GM23338 (cell line): Measurements from ENCODE around the gene GPT2. TPM values are rescaled to one million over a fixed set of nuclear protein-coding genes. Genes with fewer than 3 reads are reported as not detected.

Source experiments
- ATAC-seq: fragments of 200-7000 bp; cut with Tn5 transposase; 3 replicates; pipeline ENCODE4 v1.9.1; 2020
- DNase-seq: peaks from one replicate; pipeline ENCODE4 v3.0.0-alpha.2; 2015; ENCODE audit warnings: low spot score
- H2AFZ ChIP-seq: fragments of 200-600 bp; sonication (generic); 2 replicates; pipeline ENCODE4 v1.8.0; 2016; ENCODE audit warnings: antibody characterized with exemption, mild to moderate bottlenecking, moderate library complexity
- H3F3A ChIP-seq: fragments of 200-600 bp; sonication (generic); replicated peaks from 2 replicates; pipeline ENCODE4 v1.8.0; 2017; ENCODE audit warnings: antibody characterized with exemption, mixed run types, low read depth
- H3K27ac ChIP-seq: fragments of 200-600 bp; sonication (generic); 2 replicates; pipeline ENCODE4 v1.6.1; 2016; ENCODE audit warnings: low read depth
- H3K27me3 ChIP-seq: fragments of 200-600 bp; sonication (generic); 2 replicates; pipeline ENCODE4 v1.8.0; 2016; ENCODE audit warnings: mild to moderate bottlenecking, mixed run types, moderate library complexity; ENCODE audit not compliant: insufficient read depth
- H3K36me3 ChIP-seq: fragments of 200-600 bp; sonication (generic); 2 replicates; pipeline ENCODE4 v1.8.0; 2016; ENCODE audit warnings: mild to moderate bottlenecking; ENCODE audit not compliant: insufficient read depth
- H3K4me1 ChIP-seq: fragments of 200-600 bp; sonication (generic); 2 replicates; pipeline ENCODE4 v1.8.0; 2016; ENCODE audit warnings: mild to moderate bottlenecking, moderate library complexity; ENCODE audit not compliant: insufficient read depth
- H3K4me2 ChIP-seq: fragments of 200-600 bp; sonication (generic); 2 replicates; pipeline ENCODE4 v1.7.1; 2017; ENCODE audit warnings: mixed run types
- H3K4me3 ChIP-seq: fragments of 200-600 bp; sonication (generic); 2 replicates; pipeline ENCODE4 v1.6.1; 2016; ENCODE audit warnings: mixed run types
- H3K79me2 ChIP-seq: fragments of 200-600 bp; sonication (generic); replicated peaks from 2 replicates; pipeline ENCODE4 v1.8.0; 2017; ENCODE audit warnings: mild to moderate bottlenecking; ENCODE audit not compliant: insufficient read depth
- H3K9me2 ChIP-seq: fragments of 200-600 bp; sonication (generic); 2 replicates; pipeline ENCODE4 v1.8.0; 2017; ENCODE audit not compliant: insufficient read depth
- H4K20me1 ChIP-seq: fragments of 200-600 bp; sonication (generic); replicated peaks from 2 replicates; pipeline ENCODE4 v1.8.0; 2017; ENCODE audit warnings: mild to moderate bottlenecking; ENCODE audit not compliant: insufficient read depth
- H3K27ac Mint-ChIP-seq: 2 replicates; pipeline ENCODE4 v1.8.0; 2020; ENCODE audit warnings: inconsistent platforms, mild to moderate bottlenecking, moderate library complexity, mixed read lengths
- H3K27me3 Mint-ChIP-seq: 3 replicates; pipeline ENCODE4 v1.8.0; 2022; ENCODE audit warnings: low read depth, mild to moderate bottlenecking, moderate library complexity, mixed read lengths, inconsistent platforms; ENCODE audit not compliant: insufficient read depth, poor library complexity
- H3K36me3 Mint-ChIP-seq: 3 replicates; pipeline ENCODE4 v1.8.0; 2021; ENCODE audit warnings: low read depth, mild to moderate bottlenecking, inconsistent platforms, moderate library complexity, mixed read lengths
- H3K4me1 Mint-ChIP-seq: 3 replicates; pipeline ENCODE4 v1.8.0; 2020; ENCODE audit warnings: mild to moderate bottlenecking, inconsistent platforms, mixed read lengths
- H3K4me3 Mint-ChIP-seq: 3 replicates; pipeline ENCODE4 v1.8.0; 2021; ENCODE audit warnings: moderate library complexity, mild to moderate bottlenecking, inconsistent platforms, mixed read lengths
- H3K9me3 Mint-ChIP-seq: 3 replicates; pipeline ENCODE4 v1.8.0; 2020; ENCODE audit warnings: moderate library complexity, mild to moderate bottlenecking, inconsistent platforms, mixed read lengths
- CREB1 ChIP-seq: fragments of 250-450 bp; sonication (Bioruptor Pico); IDR thresholded peaks from 2 replicates; pipeline ENCODE4 v1.5.0; 2020; ENCODE audit warnings: low read depth, mild to moderate bottlenecking, moderate library complexity
- EZH2 ChIP-seq: fragments of 200-600 bp; sonication (generic); IDR thresholded peaks from one replicate; pipeline ENCODE4 v1.8.0; 2017; ENCODE audit warnings: antibody characterized with exemption, mild to moderate bottlenecking, low read depth; ENCODE audit not compliant: unreplicated experiment
- EZH2phosphoT487 ChIP-seq: fragments of 200-600 bp; sonication (generic); IDR thresholded peaks from one replicate; pipeline ENCODE4 v1.8.1; 2018; ENCODE audit warnings: antibody characterized with exemption; ENCODE audit not compliant: unreplicated experiment
- JUNB ChIP-seq: IDR thresholded peaks from one replicate; pipeline ENCODE4 v1.6.1; 2016; ENCODE audit warnings: antibody characterized with exemption; ENCODE audit not compliant: unreplicated experiment
- POLR2AphosphoS5 ChIP-seq: IDR thresholded peaks from 2 replicates; pipeline ENCODE4 v1.6.1; 2016; ENCODE audit warnings: antibody characterized with exemption, low read depth
- STAT1 ChIP-seq: IDR thresholded peaks from one replicate; pipeline ENCODE4 v1.6.1; 2016; ENCODE audit warnings: antibody characterized with exemption; ENCODE audit not compliant: unreplicated experiment
- ZNF114 ChIP-seq: fragments of 250-450 bp; sonication (Bioruptor Pico); IDR thresholded peaks from 2 replicates; pipeline ENCODE4 v1.5.0; 2020; ENCODE audit warnings: mild to moderate bottlenecking, moderate library complexity
- ZNF331 ChIP-seq: fragments of 250-450 bp; sonication (Bioruptor Pico); IDR thresholded peaks from 2 replicates; pipeline ENCODE4 v1.5.0; 2020; ENCODE audit warnings: low read depth, mild to moderate bottlenecking, moderate library complexity
- ZNF462 ChIP-seq: fragments of 250-450 bp; sonication (Bioruptor Pico); IDR thresholded peaks from 2 replicates; pipeline ENCODE4 v1.5.0; 2020; ENCODE audit warnings: mild to moderate bottlenecking, moderate library complexity
- polyA plus RNA-seq: library from polyadenylated mRNA; unstranded; fragments of >200 nt; fragmentation: Nextera tagmentation; extraction: Ambion mirVana; gene quantifications from 2 replicates; pipeline ENCODE4 v1.2.1, GENCODE V29; 2016
- total RNA-seq: library from RNA; depleted of rRNA; stranded (reverse); fragments of >200 nt; shearing (Covaris generic); gene quantifications from 2 replicates; pipeline ENCODE4 v1.2.3, GENCODE V29; 2014
- TF ChIP-seq, protein P1 (sequence below): IDR thresholded peaks from 2 replicates; pipeline ENCODE4 v1.6.1; 2016; ENCODE audit warnings: antibody characterized with exemption

GPT2 gene
- total and polyA plus RNA-seq, 2 experiments from 2014 or later = 48.5 to 81.0 TPM

DNA sequence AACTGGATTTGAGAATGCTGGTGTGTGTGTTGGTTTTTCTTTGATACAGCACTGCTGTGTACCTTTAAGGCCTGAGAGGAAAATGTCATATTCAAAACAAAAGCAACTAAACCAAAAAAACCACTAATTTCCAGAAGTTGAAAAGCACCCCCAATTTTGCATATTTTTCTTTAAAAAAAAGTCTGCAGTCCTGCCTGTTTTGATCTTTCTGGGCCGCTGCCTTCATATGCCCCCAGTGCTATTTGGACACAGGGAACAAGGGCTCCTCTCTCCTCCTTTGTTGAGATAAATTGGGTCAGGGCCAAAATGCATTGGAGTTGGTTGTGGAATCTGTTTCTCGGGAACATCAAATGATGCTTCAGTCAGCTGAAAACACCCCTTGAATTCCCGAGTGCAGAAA, 26.9 kb downstream of the GPT2 start (continued):
- no peak for TF ChIP-seq ZNF462 (CRISPR knock-in tag)

- Mint-ChIP-seq H3K36me3 (peaks cover 96% of the 10 kb centered on the region), H3K4me1 (peaks cover 6% of the 10 kb centered on the region; the same call in 1 of the 3 replicates), H3K9me3 (peaks cover 11% of the 10 kb centered on the region), H3K27ac (no peak overlapping the region), H3K4me3 (no peak overlapping the region), H3K27me3 (peaks cover 16% of the 10 kb centered on the region)
- Histone ChIP-seq H3K4me1 (no peaks in the 10 kb centered on the region), H2AFZ (no peak overlapping the region), H3K9me2 (no peaks in the 10 kb centered on the region), H3K27me3 (no peaks in the 10 kb centered on the region), H3K4me3 (no peak overlapping the region), H3K36me3 (peaks cover 34% of the 10 kb centered on the region), H3F3A (peaks cover 13% of the 10 kb centered on the region; the same call in 1 of the 2 replicates), H3K79me2 (0 out of 2 replicates have a peak, but pooled peaks cover 6% of the 10 kb centered on the region), H3K4me2 (no peak overlapping the region), H3K27ac (no peak overlapping the region), H4K20me1 (peaks cover 11% of the 10 kb centered on the region)
- DNase-seq (no peak), ATAC-seq (no peak)
- TF ChIP-seq ZNF462 (CRISPR knock-in tag) (no peak), STAT1 (no peak), ZNF114 (no peak), ZNF331 (CRISPR knock-in tag) (no peak), EZH2phosphoT487 (no peak), POLR2AphosphoS5 (no peak), JUNB (no peak), CREB1 (no peak), EZH2 (no peak)
- TF ChIP-seq, protein P1, sequence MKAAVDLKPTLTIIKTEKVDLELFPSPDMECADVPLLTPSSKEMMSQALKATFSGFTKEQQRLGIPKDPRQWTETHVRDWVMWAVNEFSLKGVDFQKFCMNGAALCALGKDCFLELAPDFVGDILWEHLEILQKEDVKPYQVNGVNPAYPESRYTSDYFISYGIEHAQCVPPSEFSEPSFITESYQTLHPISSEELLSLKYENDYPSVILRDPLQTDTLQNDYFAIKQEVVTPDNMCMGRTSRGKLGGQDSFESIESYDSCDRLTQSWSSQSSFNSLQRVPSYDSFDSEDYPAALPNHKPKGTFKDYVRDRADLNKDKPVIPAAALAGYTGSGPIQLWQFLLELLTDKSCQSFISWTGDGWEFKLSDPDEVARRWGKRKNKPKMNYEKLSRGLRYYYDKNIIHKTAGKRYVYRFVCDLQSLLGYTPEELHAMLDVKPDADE = no peak
Observed at GRCh38 chr16:46911650-46912049, 27.5 kb downstream of the GPT2 start.
